ENCODE data around the gene LHX8.

The LHX8 gene

DNA sequence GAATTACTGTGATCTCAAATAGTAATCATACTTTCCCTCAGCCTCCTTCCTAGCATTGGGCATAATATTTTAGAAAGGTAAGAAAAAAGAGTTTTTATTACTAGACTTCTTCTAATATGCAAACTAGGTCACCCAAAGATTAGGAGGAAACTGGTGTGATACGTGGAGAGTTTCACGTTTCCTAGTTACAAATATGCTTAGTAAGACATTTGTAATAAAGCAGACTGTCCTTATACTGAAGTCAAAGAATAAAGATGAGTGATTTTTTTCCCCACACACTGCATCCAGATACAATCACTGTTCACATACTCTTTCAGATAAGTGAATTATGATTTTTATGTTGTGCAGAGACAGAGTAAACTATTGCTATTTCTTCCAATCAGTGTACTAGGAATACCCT is 17.9 kb downstream of the LHX8 start:
- DNase-seq (ENCODE audit: extremely low spot score) = no peak
- POLR2A ChIA-PET = no interaction called here
- TF ChIP-seq, protein P1, sequence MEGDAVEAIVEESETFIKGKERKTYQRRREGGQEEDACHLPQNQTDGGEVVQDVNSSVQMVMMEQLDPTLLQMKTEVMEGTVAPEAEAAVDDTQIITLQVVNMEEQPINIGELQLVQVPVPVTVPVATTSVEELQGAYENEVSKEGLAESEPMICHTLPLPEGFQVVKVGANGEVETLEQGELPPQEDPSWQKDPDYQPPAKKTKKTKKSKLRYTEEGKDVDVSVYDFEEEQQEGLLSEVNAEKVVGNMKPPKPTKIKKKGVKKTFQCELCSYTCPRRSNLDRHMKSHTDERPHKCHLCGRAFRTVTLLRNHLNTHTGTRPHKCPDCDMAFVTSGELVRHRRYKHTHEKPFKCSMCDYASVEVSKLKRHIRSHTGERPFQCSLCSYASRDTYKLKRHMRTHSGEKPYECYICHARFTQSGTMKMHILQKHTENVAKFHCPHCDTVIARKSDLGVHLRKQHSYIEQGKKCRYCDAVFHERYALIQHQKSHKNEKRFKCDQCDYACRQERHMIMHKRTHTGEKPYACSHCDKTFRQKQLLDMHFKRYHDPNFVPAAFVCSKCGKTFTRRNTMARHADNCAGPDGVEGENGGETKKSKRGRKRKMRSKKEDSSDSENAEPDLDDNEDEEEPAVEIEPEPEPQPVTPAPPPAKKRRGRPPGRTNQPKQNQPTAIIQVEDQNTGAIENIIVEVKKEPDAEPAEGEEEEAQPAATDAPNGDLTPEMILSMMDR (IDR thresholded peaks at IDR 0.05; ENCODE audit: control extremely low read depth, extremely low read depth, low read depth, missing control alignments) = no peak
- CTCF ChIA-PET = no interaction called here

DNA sequence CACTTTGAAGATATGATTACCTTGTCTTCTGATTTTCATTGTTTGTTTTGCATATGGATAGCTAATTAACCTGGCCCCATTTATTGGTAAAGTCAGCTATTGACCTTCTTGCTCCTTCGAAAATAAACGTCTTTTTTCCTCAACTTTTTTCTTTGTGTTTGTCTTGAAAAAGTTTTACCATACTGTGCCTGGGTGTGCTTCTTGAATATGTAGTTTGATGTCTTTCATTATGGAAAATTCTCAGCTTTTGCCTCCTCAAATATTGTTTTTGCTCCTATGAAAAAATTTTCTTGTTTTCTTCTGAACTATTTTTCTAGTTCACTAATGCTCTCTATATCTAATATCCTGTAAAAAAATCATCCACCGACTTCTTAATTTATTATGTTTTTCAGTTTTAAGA is 25.0 kb downstream of the LHX8 start:
- ChIA-PET POLR2A (no interaction called here), CTCF (no interaction called here)
- no peak for DNase-seq (ENCODE audit: extremely low spot score)
- TF ChIP-seq, protein P1 (IDR thresholded peaks at IDR 0.05; ENCODE audit: control extremely low read depth, extremely low read depth, low read depth, missing control alignments) = no peak

DNA sequence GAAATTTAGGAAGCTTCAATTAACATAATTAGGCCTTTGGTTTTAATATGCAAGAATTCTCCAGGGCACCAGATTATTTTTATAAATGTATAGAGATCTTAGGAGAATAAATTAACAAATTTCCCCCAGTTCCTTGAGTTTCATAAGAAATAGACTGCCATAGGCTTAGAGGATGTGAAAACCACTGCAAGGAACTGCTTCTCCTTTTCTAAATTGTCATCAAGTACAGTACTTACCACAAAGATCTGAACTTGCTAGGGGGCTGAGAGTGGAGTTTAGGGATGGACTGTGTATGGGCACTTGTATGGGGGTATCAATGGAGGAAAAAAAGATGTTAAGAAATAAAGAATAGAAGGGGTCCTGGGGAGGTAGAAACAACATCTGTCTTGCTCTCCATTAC is 31.1 kb downstream of the LHX8 start:
- POLR2A ChIA-PET = no interaction called here
- CTCF ChIA-PET = interaction anchor here (1.4 kb wide), 1 partner anchor 10 kb away, joined by 4 read pairs; no protein-coding TSS in a partner anchor

DNA sequence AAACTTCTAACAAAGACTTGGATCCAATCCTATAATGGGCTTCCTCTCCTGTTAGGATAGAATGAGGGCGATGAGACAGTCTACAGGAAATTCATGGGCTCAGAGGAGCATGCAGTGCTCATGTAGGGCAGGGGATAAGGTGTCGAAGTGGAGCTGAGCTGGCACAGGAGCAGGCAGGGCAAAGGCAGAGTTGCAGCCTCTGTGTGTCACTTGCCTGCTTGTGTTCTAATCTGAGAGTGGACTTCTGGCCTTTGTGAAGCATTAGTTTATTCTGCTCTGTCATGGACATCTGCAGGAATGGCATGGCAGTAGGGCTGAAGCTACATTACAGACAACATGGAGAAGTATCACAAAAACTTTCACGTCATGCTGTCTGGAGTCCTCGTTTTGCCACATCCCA is 32.6 kb downstream of the LHX8 start:
- TF ChIP-seq, protein P1 (IDR thresholded peaks at IDR 0.05; ENCODE audit: control extremely low read depth, extremely low read depth, low read depth, missing control alignments) = no peak
- ChIA-PET CTCF (no interaction called here), POLR2A (no interaction called here)
- DNase-seq (ENCODE audit: extremely low spot score) = no peak

More for the DNA sequence above, 31.1 kb downstream of the LHX8 start:
- TF ChIP-seq, protein P1 (IDR thresholded peaks at IDR 0.05; ENCODE audit: control extremely low read depth, extremely low read depth, low read depth, missing control alignments) = no peak
- DNase-seq (ENCODE audit: extremely low spot score) = no peak

DNA sequence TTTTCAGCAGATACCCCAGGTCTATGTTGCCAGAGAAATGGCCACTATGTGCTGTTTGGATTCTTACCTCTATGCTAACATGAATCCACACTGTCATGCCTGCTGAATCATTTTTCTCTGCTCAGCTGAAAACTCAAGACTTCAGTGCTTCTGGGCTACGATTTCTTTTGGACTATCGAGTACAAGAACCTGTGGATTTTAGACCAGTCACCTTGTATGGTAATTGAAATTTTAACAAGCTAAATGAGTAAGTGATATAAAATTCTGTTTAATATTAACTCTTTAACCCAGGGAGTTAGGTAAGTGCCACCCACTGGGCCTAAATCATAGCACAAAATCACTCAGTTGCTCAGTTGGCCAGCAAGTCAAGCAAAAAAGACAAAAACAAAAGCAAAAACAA is 35.8 kb downstream of the LHX8 start:
- TF ChIP-seq, protein P1 (IDR thresholded peaks at IDR 0.05; ENCODE audit: control extremely low read depth, extremely low read depth, low read depth, missing control alignments) = no peak
- no peak for DNase-seq (ENCODE audit: extremely low spot score)
- ChIA-PET CTCF (interaction anchor here (1.3 kb wide), 1 partner anchor 17 kb away, joined by 3 read pairs; no protein-coding TSS in a partner anchor), POLR2A (no interaction called here)

DNA sequence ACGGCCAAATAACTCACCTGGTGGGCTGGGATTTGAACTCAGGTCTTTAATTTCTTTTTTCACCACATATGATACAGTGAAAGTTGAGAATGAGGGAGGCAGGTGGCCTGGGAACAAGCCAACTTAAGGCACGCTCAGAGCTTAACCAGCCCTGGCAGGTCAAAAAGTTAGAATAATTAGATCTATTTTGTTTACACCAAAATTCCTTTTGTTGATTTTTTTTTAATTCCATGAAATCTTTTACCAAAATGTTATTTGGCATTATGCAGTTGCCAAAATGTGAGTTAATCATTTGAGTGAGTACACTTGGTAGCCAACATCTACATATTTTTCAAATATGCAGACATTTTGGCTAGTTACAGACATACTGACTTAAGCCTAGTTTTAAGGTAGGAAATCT is 36.8 kb downstream of the LHX8 start:
- TF ChIP-seq, protein P1 (IDR thresholded peaks at IDR 0.05; ENCODE audit: control extremely low read depth, extremely low read depth, low read depth, missing control alignments) = no peak
- CTCF ChIA-PET = no interaction called here
- POLR2A ChIA-PET = no interaction called here

DNA sequence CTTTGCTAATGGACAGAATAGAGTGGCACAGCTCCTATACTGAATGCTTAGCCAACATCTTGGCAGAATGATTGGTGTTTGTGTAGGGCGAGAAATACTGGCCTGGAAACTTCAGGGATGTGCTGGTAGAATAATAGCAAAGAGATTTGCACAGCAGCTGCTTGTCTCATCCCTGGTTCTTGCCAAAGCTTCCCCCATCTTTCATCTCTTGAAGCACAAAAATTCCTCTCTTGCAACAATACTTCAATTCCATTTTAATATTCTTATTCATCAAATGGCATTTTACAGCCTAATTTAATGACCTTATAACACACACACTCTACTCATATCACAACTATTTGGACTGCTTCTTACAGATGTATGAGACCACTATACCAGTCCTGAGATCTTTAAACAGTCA is 37.7 kb downstream of the LHX8 start:
- no peak for DNase-seq (ENCODE audit: extremely low spot score)
- TF ChIP-seq, protein P1 (IDR thresholded peaks at IDR 0.05; ENCODE audit: control extremely low read depth, extremely low read depth, low read depth, missing control alignments) = no peak
- POLR2A ChIA-PET = no interaction called here
- CTCF ChIA-PET = interaction anchor here (0.7 kb wide), 1 partner anchor 11 kb away, joined by 4 read pairs; no protein-coding TSS in a partner anchor

More for the DNA sequence above, 36.8 kb downstream of the LHX8 start:
- DNase-seq (ENCODE audit: extremely low spot score) = no peak

Data from GM10248 (cell line).